Activated T-helper 2 cell treated with anti-CD3 and anti-CD28 coated beads, Interferon-gamma antibody, Interleukin-2, Interleukin-4, amounts not matched to agents 10 μg/mL and 5 μg/mL and 100 μg/mL, durations not matched to agents 14 hours and 24 hours and 36 hours (primary cell): ENCODE results near the gene PAQR8. TPM values are rescaled to one million over a fixed set of nuclear protein-coding genes. Genes with fewer than 3 reads are reported as not detected.
A peak's percentile ranks its signal among the peaks of the same experiment; 100 is the strongest.

Experiments
- DNase-seq: peaks from one replicate; pipeline ENCODE4 v3.0.0; 2021; ENCODE audit warnings: low spot score
- H3K27ac Mint-ChIP-seq: one replicate; pipeline ENCODE4 v1.8.0; 2021; ENCODE audit warnings: mixed read lengths
- H3K27me3 Mint-ChIP-seq: one replicate; pipeline ENCODE4 v1.8.0; 2021; ENCODE audit warnings: low read depth, mixed read lengths
- H3K36me3 Mint-ChIP-seq: one replicate; pipeline ENCODE4 v1.8.0; 2021; ENCODE audit warnings: low read depth, mixed read lengths
- H3K4me1 Mint-ChIP-seq: one replicate; pipeline ENCODE4 v1.8.0; 2021; ENCODE audit warnings: low read depth, mixed read lengths
- H3K4me3 Mint-ChIP-seq: one replicate; pipeline ENCODE4 v1.8.0; 2021; ENCODE audit warnings: low read depth, mild to moderate bottlenecking, moderate library complexity, mixed read lengths
- H3K9me3 Mint-ChIP-seq: one replicate; pipeline ENCODE4 v1.8.0; 2021; ENCODE audit warnings: mixed read lengths
- intact Hi-C: fragments of 100-400 bp; cut with micrococcal nuclease; formaldehyde crosslinking; loops from one replicate; pipeline ENCODE4 v1.15.1; 2023
- total RNA-seq: library from RNA; stranded (reverse); gene quantifications from 2 replicates; pipeline ENCODE4 v1.2.3, GENCODE V29; 2022

The PAQR8 gene
- 6.8 and 8.8 TPM in 2 replicates for total RNA-seq

- Mint-ChIP-seq H3K9me3 (no peaks in the 10 kb centered on the region), H3K4me3 (peak within 1 kb of the TSS; percentile 99), H3K27ac (peak within 1 kb of the TSS; percentile 89), H3K36me3 (peaks cover 18% of the 10 kb centered on the region), H3K27me3 (no peaks in the 10 kb centered on the region), H3K4me1 (peaks cover 25% of the 10 kb centered on the region)
- intact Hi-C loops = loop anchor here (1.0 to 5.0 kb wide), 5 partner anchors 15 to 78 kb away; partner anchors contain the start of gene MCM3
- DNase-seq = peak; percentile 79
Measured at GRCh38 chr6:52361945-52362442, at the start of gene PAQR8. Gene PAQR8, plus strand, starts transcription at chr6:52362151. Its CDS starts 41,063 bp downstream, at chr6:52403214.

- H3K27me3 Mint-ChIP-seq = no peaks in the 10 kb centered on the region
Measured at GRCh38 chr6:52312461-52312860, 49.5 kb upstream of the PAQR8 start.

GRCh38 chr6:52314752-52315151 is 47.2 kb upstream of the PAQR8 start:
- no peak for DNase-seq
- Mint-ChIP-seq H3K4me3 (no peak overlapping the region), H3K9me3 (no peaks in the 10 kb centered on the region), H3K36me3 (no peaks in the 10 kb centered on the region), H3K27me3 (no peaks in the 10 kb centered on the region), H3K4me1 (peaks cover 15% of the 10 kb centered on the region), H3K27ac (no peak overlapping the region)
- intact Hi-C loops = no loop called here

More at GRCh38 chr6:52312461-52312860, 49.5 kb upstream of the PAQR8 start:
- DNase-seq = no peak
- Mint-ChIP-seq H3K27ac (no peak overlapping the region), H3K4me3 (no peak overlapping the region), H3K4me1 (peaks cover 16% of the 10 kb centered on the region), H3K36me3 (no peaks in the 10 kb centered on the region), H3K9me3 (no peaks in the 10 kb centered on the region)
- intact Hi-C loops = no loop called here

GRCh38 chr6:52317211-52317610 is 44.7 kb upstream of the PAQR8 start:
- intact Hi-C loops = no loop called here
- no peak for DNase-seq
- no peak overlapping the region for H3K27ac Mint-ChIP-seq
- no peak overlapping the region for H3K4me3 Mint-ChIP-seq
- H3K9me3 Mint-ChIP-seq = no peaks in the 10 kb centered on the region
- no peaks in the 10 kb centered on the region for H3K36me3 Mint-ChIP-seq
- H3K4me1 Mint-ChIP-seq = peaks cover 11% of the 10 kb centered on the region
- H3K27me3 Mint-ChIP-seq = no peaks in the 10 kb centered on the region

GRCh38 chr6:52317841-52318581 is 43.9 kb upstream of the PAQR8 start:
- H3K36me3 Mint-ChIP-seq = no peaks in the 10 kb centered on the region
- intact Hi-C loops = no loop called here
- no peak overlapping the region for H3K27ac Mint-ChIP-seq

GRCh38 chr6:52324189-52324588 is 37.8 kb upstream of the PAQR8 start:
- DNase-seq = no peak
- Mint-ChIP-seq H3K36me3 (no peaks in the 10 kb centered on the region), H3K27me3 (no peaks in the 10 kb centered on the region), H3K27ac (no peak overlapping the region), H3K9me3 (no peaks in the 10 kb centered on the region), H3K4me1 (no peaks in the 10 kb centered on the region), H3K4me3 (no peak overlapping the region)
- intact Hi-C loops = no loop called here

More at GRCh38 chr6:52317841-52318581, 43.9 kb upstream of the PAQR8 start:
- H3K4me1 Mint-ChIP-seq = peaks cover 11% of the 10 kb centered on the region
- DNase-seq = no peak
- H3K27me3 Mint-ChIP-seq = no peaks in the 10 kb centered on the region
- H3K9me3 Mint-ChIP-seq = no peaks in the 10 kb centered on the region
- H3K4me3 Mint-ChIP-seq = no peak overlapping the region

- Mint-ChIP-seq H3K27me3 (no peaks in the 10 kb centered on the region), H3K4me3 (no peak overlapping the region)
- intact Hi-C loops = no loop called here
Measured at GRCh38 chr6:52325695-52326471, 36.1 kb upstream of the PAQR8 start.

GRCh38 chr6:52326540-52327364 is 35.2 kb upstream of the PAQR8 start:
- H3K36me3 Mint-ChIP-seq = no peaks in the 10 kb centered on the region
- H3K27me3 Mint-ChIP-seq = no peaks in the 10 kb centered on the region
- no peaks in the 10 kb centered on the region for H3K9me3 Mint-ChIP-seq
- intact Hi-C loops = no loop called here
- H3K4me1 Mint-ChIP-seq = no peaks in the 10 kb centered on the region
- no peak overlapping the region for H3K27ac Mint-ChIP-seq
- DNase-seq = no peak
- H3K4me3 Mint-ChIP-seq = no peak overlapping the region

More at GRCh38 chr6:52325695-52326471, 36.1 kb upstream of the PAQR8 start:
- no peak for DNase-seq
- Mint-ChIP-seq H3K4me1 (no peaks in the 10 kb centered on the region), H3K36me3 (no peaks in the 10 kb centered on the region), H3K9me3 (no peaks in the 10 kb centered on the region), H3K27ac (no peak overlapping the region)

- no peak for DNase-seq
- Mint-ChIP-seq H3K4me3 (no peak overlapping the region), H3K27ac (no peak overlapping the region), H3K9me3 (no peaks in the 10 kb centered on the region), H3K4me1 (peaks cover under 1% of the 10 kb centered on the region), H3K27me3 (no peaks in the 10 kb centered on the region), H3K36me3 (no peaks in the 10 kb centered on the region)
- intact Hi-C loops = no loop called here
Measured at GRCh38 chr6:52328303-52328662, 33.7 kb upstream of the PAQR8 start.

GRCh38 chr6:52328729-52329128 is 33.2 kb upstream of the PAQR8 start:
- Mint-ChIP-seq H3K9me3 (no peaks in the 10 kb centered on the region), H3K4me3 (no peak overlapping the region), H3K27ac (no peak overlapping the region), H3K36me3 (no peaks in the 10 kb centered on the region), H3K4me1 (peaks cover 5% of the 10 kb centered on the region), H3K27me3 (no peaks in the 10 kb centered on the region)
- intact Hi-C loops = no loop called here
- no peak for DNase-seq

- no peak overlapping the region for H3K27ac Mint-ChIP-seq
- no peaks in the 10 kb centered on the region for H3K9me3 Mint-ChIP-seq
- no peaks in the 10 kb centered on the region for H3K36me3 Mint-ChIP-seq
- H3K27me3 Mint-ChIP-seq = no peaks in the 10 kb centered on the region
- intact Hi-C loops = no loop called here
- H3K4me1 Mint-ChIP-seq = peaks cover 12% of the 10 kb centered on the region
- no peak for DNase-seq
- H3K4me3 Mint-ChIP-seq = no peak overlapping the region
Measured at GRCh38 chr6:52330470-52330869, 31.5 kb upstream of the PAQR8 start.

GRCh38 chr6:52331793-52332457 is 30.0 kb upstream of the PAQR8 start:
- Mint-ChIP-seq H3K36me3 (no peaks in the 10 kb centered on the region), H3K9me3 (no peaks in the 10 kb centered on the region), H3K4me1 (peaks cover 21% of the 10 kb centered on the region), H3K4me3 (no peak overlapping the region), H3K27ac (no peak overlapping the region), H3K27me3 (no peaks in the 10 kb centered on the region)
- intact Hi-C loops = no loop called here
- DNase-seq = no peak
